Measurements from ENCODE around the gene LIFR. TPM values are rescaled to one million over a fixed set of nuclear protein-coding genes. Genes with fewer than 3 reads are reported as not detected.

The LIFR gene
- total and polyA plus RNA-seq, 5 donors from 2014 or later, result not detected

DNA sequence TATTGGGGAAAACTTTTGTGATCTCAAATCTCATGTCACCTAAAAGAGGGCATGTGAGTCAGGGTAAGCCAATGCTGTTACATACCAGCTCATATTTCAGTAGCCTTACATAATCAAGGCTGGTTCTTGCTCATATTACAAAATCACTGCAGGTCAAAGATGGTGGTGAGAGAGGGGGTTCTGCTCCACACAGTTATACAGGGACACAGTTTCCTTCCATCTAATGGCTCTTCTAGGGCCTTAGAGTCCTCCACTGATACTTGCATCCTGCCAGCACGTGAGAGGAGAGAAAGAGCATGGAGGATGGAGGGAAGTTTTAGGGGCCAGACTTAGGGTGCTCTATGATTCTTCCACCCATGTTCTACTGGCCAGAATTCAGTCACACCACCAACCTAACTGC, 130.0 kb downstream of the LIFR start:
- no peak overlapping the region for H3K27ac ChIP-seq (ENCODE audit: insufficient read depth, low read length, poor library complexity, severe bottlenecking)
- H3K9me3 ChIP-seq (ENCODE audit: control insufficient read depth in 2 of 2, low read length in 2 of 2), result no peaks in the 10 kb centered on the region
- Mint-ChIP-seq H3K4me1 (no peaks in the 10 kb centered on the region), H3K27me3 (peaks cover 31% of the 10 kb centered on the region), H3K36me3 (no peaks in the 10 kb centered on the region), H3K4me3 (no peak overlapping the region), H3K27ac (no peak overlapping the region), H3K9me3 (peaks cover 0 to 2% (median 0%) of the 10 kb centered on the region in 7 donors)
- no peak overlapping the region for H3K4me3 ChIP-seq (ENCODE audit: low read depth, low read length)
- no peaks in the 10 kb centered on the region for H3K4me1 ChIP-seq (ENCODE audit: control insufficient read depth, insufficient read depth, low read length, poor library complexity, severe bottlenecking)
- ATAC-seq (ENCODE audit: low read depth in 2 of 2), result no peak
- H3K36me3 ChIP-seq (ENCODE audit: control insufficient read depth, insufficient read depth, low read length), result no peaks in the 10 kb centered on the region
- DNase-seq, result no peak
- H3K27me3 ChIP-seq (ENCODE audit: control insufficient read depth, insufficient read depth, low read length), result peaks cover 3% of the 10 kb centered on the region
